ENCODE results near the gene CNTF. TPM values are rescaled to one million over a fixed set of nuclear protein-coding genes. Genes with fewer than 3 reads are reported as not detected.

The CNTF gene
- total RNA-seq, 1 experiment from 2014 or later = 1.6 TPM

DNA sequence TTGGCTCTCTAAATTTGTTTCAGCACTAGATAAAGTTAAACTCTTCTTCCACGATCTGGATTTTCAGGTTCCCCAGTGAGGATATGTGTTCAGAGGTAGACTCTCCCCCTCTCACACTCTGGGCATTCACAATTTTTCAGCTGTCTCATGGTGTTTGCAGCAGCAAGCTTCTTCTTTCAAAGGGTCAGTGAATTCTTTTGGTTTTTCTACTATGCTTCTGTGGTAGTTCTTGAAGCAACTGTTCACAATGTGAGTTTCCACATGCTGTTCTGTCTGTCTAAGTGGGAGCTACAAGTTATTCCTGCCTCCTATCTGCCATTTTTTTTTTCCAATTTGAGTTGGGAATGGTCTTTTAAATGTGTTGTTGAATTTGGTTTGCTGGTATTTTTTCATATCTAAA is 25.4 kb downstream of the CNTF start:
- H3K27me3 Mint-ChIP-seq (ENCODE audit: low read depth) = peaks cover 2% of the 10 kb centered on the region; the same call in 1 of the 2 replicates
- CTCF ChIA-PET = interaction anchor here (1.5 kb wide), 1 partner anchor 488 kb away, joined by 6 read pairs; no protein-coding TSS in a partner anchor
- DNase-seq (ENCODE audit: low spot score) = no peak
- H3K9me3 Mint-ChIP-seq = peaks cover 75% of the 10 kb centered on the region
- H3K4me3 Mint-ChIP-seq = no peak overlapping the region
- peaks cover 25% of the 10 kb centered on the region for H3K36me3 Mint-ChIP-seq
- H3K4me1 Mint-ChIP-seq = peaks cover 14% of the 10 kb centered on the region
- TF ChIP-seq MYBL2 (CRISPR knock-in tag; IDR thresholded peaks at IDR 0.05) (no peak), ATF3 (CRISPR knock-in tag; conservative IDR thresholded peaks at IDR 0.05) (no peak), ZSCAN18 (CRISPR knock-in tag; IDR thresholded peaks at IDR 0.05) (no peak), E2F4 (CRISPR knock-in tag; IDR thresholded peaks at IDR 0.05; ENCODE audit: borderline replicate concordance, low read depth) (no peak), ZNF396 (CRISPR knock-in tag; IDR thresholded peaks at IDR 0.05; ENCODE audit: borderline replicate concordance) (no peak), JUN (CRISPR knock-in tag; IDR thresholded peaks at IDR 0.05) (no peak), RELA (CRISPR knock-in tag; IDR thresholded peaks at IDR 0.05; ENCODE audit: borderline replicate concordance) (no peak), USF2 (CRISPR knock-in tag; IDR thresholded peaks at IDR 0.05) (no peak), SP1 (CRISPR knock-in tag; conservative IDR thresholded peaks at IDR 0.05) (no peak)
- TF ChIP-seq, protein P1, sequence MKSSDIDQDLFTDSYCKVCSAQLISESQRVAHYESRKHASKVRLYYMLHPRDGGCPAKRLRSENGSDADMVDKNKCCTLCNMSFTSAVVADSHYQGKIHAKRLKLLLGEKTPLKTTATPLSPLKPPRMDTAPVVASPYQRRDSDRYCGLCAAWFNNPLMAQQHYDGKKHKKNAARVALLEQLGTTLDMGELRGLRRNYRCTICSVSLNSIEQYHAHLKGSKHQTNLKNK (CRISPR knock-in tag; IDR thresholded peaks at IDR 0.05) = no peak
- TF ChIP-seq, protein P2, sequence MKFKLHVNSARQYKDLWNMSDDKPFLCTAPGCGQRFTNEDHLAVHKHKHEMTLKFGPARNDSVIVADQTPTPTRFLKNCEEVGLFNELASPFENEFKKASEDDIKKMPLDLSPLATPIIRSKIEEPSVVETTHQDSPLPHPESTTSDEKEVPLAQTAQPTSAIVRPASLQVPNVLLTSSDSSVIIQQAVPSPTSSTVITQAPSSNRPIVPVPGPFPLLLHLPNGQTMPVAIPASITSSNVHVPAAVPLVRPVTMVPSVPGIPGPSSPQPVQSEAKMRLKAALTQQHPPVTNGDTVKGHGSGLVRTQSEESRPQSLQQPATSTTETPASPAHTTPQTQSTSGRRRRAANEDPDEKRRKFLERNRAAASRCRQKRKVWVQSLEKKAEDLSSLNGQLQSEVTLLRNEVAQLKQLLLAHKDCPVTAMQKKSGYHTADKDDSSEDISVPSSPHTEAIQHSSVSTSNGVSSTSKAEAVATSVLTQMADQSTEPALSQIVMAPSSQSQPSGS (CRISPR knock-in tag; IDR thresholded peaks at IDR 0.05; ENCODE audit: borderline replicate concordance, low read depth) = no peak
- POLR2A ChIA-PET = no interaction called here
- ATAC-seq = no peak
- H3K27ac Mint-ChIP-seq = no peak overlapping the region

- ChIA-PET POLR2A (no interaction called here), CTCF (interaction anchor here (1.2 kb wide), 1 partner anchor 251 kb away, joined by 3 read pairs; no protein-coding TSS in a partner anchor)
- Mint-ChIP-seq H3K9me3 (peaks cover 60% of the 10 kb centered on the region), H3K4me3 (no peak overlapping the region), H3K4me1 (peaks cover 26% of the 10 kb centered on the region), H3K27me3 (ENCODE audit: low read depth) (peaks cover 2% of the 10 kb centered on the region; the same call in 1 of the 2 replicates), H3K27ac (no peak overlapping the region), H3K36me3 (peaks cover 22% of the 10 kb centered on the region)
- ATAC-seq (no peak), DNase-seq (ENCODE audit: low spot score) (no peak)
- TF ChIP-seq ZBTB43 (CRISPR knock-in tag; IDR thresholded peaks at IDR 0.05) (no peak), ESRRA (CRISPR knock-in tag; IDR thresholded peaks at IDR 0.05; ENCODE audit: borderline replicate concordance) (no peak), MLX (CRISPR knock-in tag; IDR thresholded peaks at IDR 0.05) (no peak), NR2C2 (CRISPR knock-in tag; IDR thresholded peaks at IDR 0.05) (no peak), OVOL2 (CRISPR knock-in tag; IDR thresholded peaks at IDR 0.05; ENCODE audit: borderline replicate concordance) (no peak), ZNF121 (CRISPR knock-in tag; IDR thresholded peaks at IDR 0.05) (no peak), ATF1 (CRISPR knock-in tag; IDR thresholded peaks at IDR 0.05) (no peak), ZNF219 (CRISPR knock-in tag; IDR thresholded peaks at IDR 0.05; ENCODE audit: borderline replicate concordance) (no peak), SOX15 (CRISPR knock-in tag; IDR thresholded peaks at IDR 0.05) (no peak), ZNF232 (CRISPR knock-in tag; IDR thresholded peaks at IDR 0.05) (no peak), FOXJ3 (CRISPR knock-in tag; IDR thresholded peaks at IDR 0.05; ENCODE audit: borderline replicate concordance) (no peak), EMX1 (CRISPR knock-in tag; IDR thresholded peaks at IDR 0.05) (no peak)
- TF ChIP-seq, protein P3, sequence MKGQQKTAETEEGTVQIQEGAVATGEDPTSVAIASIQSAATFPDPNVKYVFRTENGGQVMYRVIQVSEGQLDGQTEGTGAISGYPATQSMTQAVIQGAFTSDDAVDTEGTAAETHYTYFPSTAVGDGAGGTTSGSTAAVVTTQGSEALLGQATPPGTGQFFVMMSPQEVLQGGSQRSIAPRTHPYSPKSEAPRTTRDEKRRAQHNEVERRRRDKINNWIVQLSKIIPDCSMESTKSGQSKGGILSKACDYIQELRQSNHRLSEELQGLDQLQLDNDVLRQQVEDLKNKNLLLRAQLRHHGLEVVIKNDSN (CRISPR knock-in tag; IDR thresholded peaks at IDR 0.05) = no peak
- TF ChIP-seq, protein P4, sequence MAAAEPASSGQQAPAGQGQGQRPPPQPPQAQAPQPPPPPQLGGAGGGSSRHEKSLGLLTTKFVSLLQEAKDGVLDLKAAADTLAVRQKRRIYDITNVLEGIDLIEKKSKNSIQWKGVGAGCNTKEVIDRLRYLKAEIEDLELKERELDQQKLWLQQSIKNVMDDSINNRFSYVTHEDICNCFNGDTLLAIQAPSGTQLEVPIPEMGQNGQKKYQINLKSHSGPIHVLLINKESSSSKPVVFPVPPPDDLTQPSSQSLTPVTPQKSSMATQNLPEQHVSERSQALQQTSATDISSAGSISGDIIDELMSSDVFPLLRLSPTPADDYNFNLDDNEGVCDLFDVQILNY (CRISPR knock-in tag; IDR thresholded peaks at IDR 0.05) = no peak
- TF ChIP-seq, protein P5, sequence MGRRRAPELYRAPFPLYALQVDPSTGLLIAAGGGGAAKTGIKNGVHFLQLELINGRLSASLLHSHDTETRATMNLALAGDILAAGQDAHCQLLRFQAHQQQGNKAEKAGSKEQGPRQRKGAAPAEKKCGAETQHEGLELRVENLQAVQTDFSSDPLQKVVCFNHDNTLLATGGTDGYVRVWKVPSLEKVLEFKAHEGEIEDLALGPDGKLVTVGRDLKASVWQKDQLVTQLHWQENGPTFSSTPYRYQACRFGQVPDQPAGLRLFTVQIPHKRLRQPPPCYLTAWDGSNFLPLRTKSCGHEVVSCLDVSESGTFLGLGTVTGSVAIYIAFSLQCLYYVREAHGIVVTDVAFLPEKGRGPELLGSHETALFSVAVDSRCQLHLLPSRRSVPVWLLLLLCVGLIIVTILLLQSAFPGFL (CRISPR knock-in tag; IDR thresholded peaks at IDR 0.05; ENCODE audit: borderline replicate concordance) = no peak
These were observed 27.2 kb downstream of the CNTF start for GRCh38 chr11:58649623-58650022.
